ES-I3 (cell line): ENCODE results near the gene TMC5.

ENCODE experiments used
- H3K36me3 ChIP-seq: 2 replicates; pipeline ENCODE4 v1.6.1; 2013; ENCODE audit warnings: mild to moderate bottlenecking, low read length, control low read depth, moderate library complexity; ENCODE audit not compliant: insufficient read depth
- H3K4me1 ChIP-seq: 2 replicates; pipeline ENCODE4 v1.6.1; 2013; ENCODE audit warnings: mild to moderate bottlenecking, control low read depth, low read length; ENCODE audit not compliant: insufficient read depth
- H3K9ac ChIP-seq: 2 replicates; pipeline ENCODE4 v1.6.1; 2013; ENCODE audit warnings: low read depth, mild to moderate bottlenecking, low read length, moderate library complexity
- H3K9me3 ChIP-seq: 2 replicates; pipeline ENCODE4 v1.6.1; 2013; ENCODE audit warnings: mild to moderate bottlenecking, low read length, moderate library complexity; ENCODE audit not compliant: control insufficient read depth, insufficient read depth

TMC5 gene

DNA sequence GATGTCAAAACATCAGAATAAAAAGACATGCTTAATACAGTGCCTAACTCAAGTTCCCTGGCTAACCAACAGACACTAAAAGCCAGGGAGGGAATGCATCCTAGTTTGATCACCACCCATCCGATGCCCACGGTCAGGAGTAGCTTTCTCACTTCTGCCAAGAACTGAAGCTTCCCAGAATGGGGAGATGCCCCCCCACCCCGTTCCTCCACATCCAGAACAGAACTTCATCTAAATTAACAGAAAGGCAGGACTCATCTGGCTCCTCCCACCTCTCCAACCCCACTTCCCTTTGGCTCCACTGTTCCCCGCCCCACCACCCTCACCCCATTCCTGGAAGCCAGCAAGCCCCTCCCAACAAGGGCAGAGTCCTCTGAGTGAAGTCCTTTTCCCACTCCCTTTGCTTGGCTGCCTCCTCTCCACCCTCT lies 70.5 kb downstream of the TMC5 start:
- H3K4me1 ChIP-seq: peaks cover 12% of the 10 kb centered on the region
- H3K9ac ChIP-seq: peak overlapping the region; percentile 29; the same call in 1 of the 2 replicates
- H3K36me3 ChIP-seq: no peaks in the 10 kb centered on the region
- H3K9me3 ChIP-seq: no peaks in the 10 kb centered on the region

DNA sequence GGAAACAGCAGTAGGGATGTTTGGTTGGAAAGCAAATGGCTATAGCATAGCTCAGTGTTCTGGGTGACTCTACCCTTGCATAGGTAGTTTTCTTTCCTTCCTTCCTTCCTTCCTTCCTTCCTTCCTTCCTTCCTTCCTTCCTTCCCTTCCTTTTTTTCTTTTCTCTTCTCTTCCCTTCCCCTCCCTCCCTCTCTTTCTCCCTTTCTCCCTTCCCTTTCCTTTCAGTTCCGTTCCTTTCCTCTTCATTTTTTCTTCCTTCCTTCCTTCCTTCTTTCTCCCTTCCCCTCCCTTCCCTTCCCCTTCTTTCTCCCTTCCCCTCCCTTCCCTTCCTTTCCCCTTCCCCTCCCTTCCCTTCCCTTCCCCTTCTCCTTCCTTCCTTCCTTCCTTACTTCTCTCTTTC lies 72.9 kb downstream of the TMC5 start:
- no peaks in the 10 kb centered on the region for H3K36me3 ChIP-seq
- no peak overlapping the region for H3K9ac ChIP-seq
- no peaks in the 10 kb centered on the region for H3K9me3 ChIP-seq
- H3K4me1 ChIP-seq: peaks cover 12% of the 10 kb centered on the region

DNA sequence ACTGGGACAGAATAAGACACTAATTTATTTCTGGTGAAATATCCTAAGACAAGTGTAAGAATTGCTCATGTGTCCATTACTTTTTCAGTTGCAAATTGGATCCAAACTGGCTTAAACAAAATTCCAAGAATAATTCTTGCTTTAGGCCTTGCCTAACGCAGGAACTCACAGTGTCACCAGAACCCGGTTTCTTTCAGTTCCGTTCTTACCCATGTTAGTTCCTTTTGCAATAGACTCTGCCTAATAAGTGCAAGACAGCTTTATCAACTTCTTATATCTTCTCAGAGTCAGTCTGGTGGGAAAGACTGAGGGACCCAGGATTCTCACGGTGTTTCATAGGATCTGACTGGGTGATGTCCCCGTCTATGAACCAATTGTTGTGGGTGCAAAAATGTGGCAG lies 79.5 kb downstream of the TMC5 start:
- Histone ChIP-seq H3K9me3 (no peaks in the 10 kb centered on the region), H3K9ac (no peak overlapping the region), H3K36me3 (peaks cover 7% of the 10 kb centered on the region), H3K4me1 (no peaks in the 10 kb centered on the region)

DNA sequence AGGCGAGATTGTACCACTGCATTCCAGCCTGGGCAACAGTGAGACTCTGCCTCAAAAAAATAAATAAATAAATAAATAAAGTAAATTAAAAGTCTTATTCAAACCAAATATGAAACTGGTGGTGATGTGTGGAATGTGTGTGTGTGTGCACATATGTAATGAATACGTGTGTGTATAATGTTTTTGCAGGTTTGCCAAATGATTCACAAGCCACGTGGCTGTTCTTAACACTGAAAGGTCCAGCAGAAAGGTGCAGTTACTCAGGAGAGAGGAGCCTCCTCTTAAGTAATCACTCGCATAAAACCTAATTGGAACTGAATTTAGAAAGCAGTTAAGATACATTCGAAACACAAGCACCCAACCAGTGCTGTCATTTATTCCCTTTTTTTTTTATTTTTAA lies 81.3 kb downstream of the TMC5 start:
- Histone ChIP-seq H3K9ac (no peak overlapping the region), H3K9me3 (no peaks in the 10 kb centered on the region), H3K4me1 (no peaks in the 10 kb centered on the region), H3K36me3 (peaks cover 12% of the 10 kb centered on the region)

DNA sequence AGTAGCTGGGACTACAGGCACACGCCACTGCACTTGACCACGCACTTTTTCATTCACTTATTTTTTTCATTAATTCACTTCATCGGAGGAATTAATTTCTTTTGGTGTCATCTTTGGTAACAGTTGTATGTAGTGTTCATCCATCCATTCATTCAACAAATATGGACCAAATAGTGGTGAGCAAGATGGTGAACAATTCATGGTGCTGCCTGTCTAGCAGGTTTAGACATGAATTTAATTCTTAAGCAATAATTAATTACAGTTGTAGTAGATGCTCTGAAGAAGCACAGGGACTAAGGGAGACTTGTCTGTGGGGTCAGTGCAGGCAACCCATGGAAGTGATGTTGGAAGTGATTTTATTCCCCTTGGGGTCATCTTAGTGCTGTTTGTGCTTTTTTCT lies 81.8 kb downstream of the TMC5 start:
- Histone ChIP-seq H3K9ac (no peak overlapping the region), H3K9me3 (no peaks in the 10 kb centered on the region), H3K36me3 (peaks cover 16% of the 10 kb centered on the region), H3K4me1 (no peaks in the 10 kb centered on the region)

DNA sequence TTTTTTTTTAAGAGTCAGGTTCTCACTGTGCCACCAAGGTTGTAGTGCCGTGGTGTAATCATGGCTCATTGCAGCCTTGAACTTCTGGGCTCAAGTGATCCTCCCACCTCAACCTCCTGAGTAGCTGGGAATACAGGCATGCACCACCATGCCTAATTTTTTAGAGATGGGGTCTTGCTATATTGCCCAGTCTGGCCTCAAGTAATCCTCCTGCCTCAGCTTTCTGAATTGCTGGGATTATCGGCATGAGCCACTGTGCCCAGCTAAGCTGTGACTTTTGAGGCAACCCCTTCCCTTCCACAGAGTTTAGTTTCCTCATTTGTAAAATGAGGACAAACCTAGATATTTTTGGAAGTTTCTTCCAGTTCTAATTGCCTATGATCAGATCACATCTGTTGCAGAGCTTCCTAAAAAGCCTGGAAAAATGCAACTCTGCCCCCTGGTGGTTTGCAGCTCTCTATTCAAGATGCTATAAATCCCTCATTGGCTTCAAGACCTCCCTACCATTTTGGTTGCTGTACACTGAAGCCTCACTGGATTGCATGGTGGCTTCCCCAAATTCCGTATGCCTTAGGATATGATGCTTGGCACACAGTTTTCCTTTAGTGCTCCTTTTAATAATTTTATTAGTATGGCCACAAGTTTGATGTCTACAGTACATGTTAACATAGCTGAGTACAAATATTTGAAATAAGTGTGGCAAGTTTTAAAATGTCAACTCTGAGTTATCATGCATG lies 84.9 kb downstream of the TMC5 start:
- H3K9ac ChIP-seq: no peak overlapping the region
- H3K9me3 ChIP-seq: no peaks in the 10 kb centered on the region
- no peaks in the 10 kb centered on the region for H3K4me1 ChIP-seq
- H3K36me3 ChIP-seq: peaks cover 18% of the 10 kb centered on the region

DNA sequence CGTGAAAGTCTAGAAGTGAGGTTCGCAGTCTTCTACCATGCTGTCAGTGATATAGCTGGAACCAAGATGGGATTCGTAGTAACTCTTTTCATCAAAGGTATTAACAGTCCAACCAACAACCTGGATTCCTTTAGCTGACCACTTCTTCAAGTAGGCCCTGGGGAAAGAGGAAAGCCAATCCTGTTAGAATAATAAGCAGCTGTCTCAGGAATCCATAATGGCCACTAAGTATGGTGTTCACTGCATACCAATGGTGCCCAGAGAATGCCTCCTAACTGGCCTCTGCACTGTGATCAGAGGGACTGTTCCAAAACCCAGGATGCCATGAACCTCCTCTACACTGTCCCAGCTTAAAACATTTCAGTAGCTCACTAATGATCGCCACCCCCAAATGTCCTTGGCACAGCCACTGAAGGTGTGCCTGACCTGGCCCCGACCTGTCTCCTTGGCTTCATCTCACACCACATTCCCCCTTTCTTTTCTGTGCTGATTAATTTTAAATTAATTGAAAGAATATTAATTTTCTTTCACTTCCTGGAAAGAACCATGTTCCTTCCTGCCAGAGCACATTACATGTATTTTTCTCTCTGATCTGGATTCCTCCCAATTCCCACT lies 85.9 kb downstream of the TMC5 start:
- Histone ChIP-seq H3K9me3 (no peaks in the 10 kb centered on the region), H3K4me1 (no peaks in the 10 kb centered on the region), H3K36me3 (peaks cover 18% of the 10 kb centered on the region)

DNA sequence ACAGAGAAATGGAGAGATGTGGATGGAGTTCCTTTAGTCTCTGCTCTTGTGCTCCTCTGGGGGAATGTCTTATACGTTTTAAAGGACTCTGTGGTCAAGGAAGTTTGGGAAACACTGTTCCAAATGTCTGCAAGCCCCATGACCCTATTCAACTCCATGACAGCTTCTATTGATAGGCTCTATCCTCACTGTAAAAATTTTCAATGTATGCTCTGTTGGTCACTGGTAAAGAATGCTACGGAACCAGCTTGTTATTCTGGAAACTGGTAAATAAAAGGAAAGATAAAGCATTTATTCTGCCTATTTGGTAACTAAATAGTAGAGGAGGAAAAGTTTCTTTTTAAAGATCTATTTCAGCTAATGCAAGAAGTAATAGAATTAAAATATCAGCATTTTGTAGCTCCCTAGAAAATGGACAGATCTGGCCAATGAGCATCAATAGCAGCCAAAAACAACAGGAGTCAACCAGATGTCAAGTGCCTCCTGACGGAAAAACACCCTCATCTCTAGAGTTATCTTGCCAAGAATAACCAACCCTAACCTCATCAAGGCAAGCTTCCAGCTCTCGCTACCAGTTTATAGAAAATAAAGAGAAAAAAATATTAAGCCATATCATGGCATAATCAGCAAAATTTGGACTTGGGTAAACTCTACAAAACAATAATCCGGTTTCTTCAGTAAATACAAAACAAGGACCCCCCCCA lies 88.1 kb downstream of the TMC5 start:
- Histone ChIP-seq H3K9me3 (no peaks in the 10 kb centered on the region), H3K9ac (no peak overlapping the region), H3K4me1 (no peaks in the 10 kb centered on the region), H3K36me3 (peaks cover 18% of the 10 kb centered on the region)

More for the DNA sequence above, 85.9 kb downstream of the TMC5 start:
- no peak overlapping the region for H3K9ac ChIP-seq

DNA sequence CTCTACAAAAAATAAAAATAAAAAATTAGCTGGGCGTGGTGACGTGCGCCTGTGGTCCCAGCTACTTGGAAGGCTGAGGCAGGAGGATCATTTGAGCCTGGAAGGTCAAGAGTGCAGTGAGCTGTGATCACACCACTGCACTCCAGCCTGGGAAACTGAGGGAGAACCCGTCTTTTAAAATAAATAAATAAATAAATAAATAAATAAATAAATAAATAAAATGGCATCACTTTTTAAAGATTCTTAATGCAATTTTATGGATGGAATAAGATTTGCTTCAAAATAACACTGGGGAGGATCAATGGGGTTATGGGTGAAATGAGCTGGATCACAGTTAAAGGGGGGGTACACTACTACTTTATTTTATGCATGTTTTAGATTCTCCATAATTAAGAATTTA lies 89.3 kb downstream of the TMC5 start:
- no peaks in the 10 kb centered on the region for H3K9me3 ChIP-seq
- no peaks in the 10 kb centered on the region for H3K4me1 ChIP-seq
- H3K9ac ChIP-seq: no peak overlapping the region
- H3K36me3 ChIP-seq: peaks cover 13% of the 10 kb centered on the region

DNA sequence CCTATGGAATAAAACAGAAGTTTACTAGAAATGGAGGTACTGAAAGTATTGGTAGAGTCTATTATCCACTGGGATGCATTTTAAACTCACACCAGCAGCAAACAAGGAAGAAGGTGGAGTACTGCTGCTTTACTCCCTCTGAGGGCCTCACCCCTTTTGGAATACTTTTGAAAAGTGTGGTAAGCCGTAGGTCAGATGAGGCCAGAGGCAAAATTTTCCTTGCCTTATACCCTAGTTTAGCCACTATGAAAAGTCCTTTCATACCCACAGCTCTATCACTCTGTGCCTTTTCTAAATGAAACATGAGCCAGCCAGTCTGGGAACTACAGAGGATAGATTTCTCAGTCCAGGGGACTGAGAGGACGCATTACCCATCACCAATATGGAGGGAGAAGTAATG lies 90.2 kb downstream of the TMC5 start:
- Histone ChIP-seq H3K4me1 (no peaks in the 10 kb centered on the region), H3K36me3 (peaks cover 10% of the 10 kb centered on the region), H3K9me3 (no peaks in the 10 kb centered on the region), H3K9ac (no peak overlapping the region)

DNA sequence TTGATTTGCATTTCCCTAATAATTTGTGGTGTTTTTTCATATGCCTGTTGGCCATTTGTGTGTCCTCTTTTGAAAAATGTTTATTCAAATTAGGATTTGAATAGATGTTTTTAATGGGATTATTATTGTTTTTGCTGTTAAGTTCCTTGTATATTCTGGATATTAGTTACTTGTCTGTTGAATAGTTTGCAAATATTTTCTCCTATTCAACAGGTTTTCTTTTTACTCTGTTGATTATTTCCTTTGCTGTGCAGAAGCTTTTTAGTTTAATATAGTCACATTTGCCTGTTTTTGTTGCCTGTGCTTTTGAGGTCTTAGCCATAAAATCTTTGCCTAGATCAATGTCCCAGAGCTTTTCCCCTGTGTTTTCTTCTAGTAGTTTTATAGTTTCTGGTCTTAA lies 94.6 kb downstream of the TMC5 start:
- H3K36me3 ChIP-seq: peaks cover 6% of the 10 kb centered on the region

DNA sequence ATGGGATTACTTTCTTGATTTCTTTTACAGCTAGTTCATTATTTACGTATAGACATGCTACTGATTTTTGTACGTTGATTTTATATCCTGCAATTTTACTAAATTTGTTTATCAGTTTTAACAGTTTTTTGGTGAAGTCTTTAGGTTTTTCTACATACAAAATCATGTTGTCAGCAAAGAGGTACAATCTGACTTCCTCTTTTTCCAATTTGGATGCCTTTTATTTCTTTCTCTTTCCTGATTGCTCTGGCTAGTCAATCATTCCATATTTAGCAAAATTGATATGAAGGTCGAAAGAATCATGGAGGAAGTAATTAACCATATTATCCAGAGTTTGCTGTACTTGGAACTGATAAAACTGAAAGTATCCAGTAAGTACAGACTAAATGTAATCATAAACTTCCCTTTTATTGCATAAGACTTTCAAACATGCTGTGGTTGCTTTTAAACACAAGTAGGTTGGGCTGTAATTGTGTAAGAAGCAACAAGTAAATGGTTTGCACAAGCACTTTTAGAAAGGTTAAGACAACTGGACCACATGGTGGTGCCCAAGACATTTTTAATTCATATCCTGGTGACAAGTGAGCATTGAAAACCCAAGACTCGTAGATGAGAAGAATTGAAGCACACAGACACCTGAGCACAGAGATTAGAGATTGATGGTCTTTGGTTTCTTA lies 95.8 kb downstream of the TMC5 start:
- no peak overlapping the region for H3K9ac ChIP-seq
- H3K9me3 ChIP-seq: no peaks in the 10 kb centered on the region
- no peaks in the 10 kb centered on the region for H3K4me1 ChIP-seq
- peaks cover 6% of the 10 kb centered on the region for H3K36me3 ChIP-seq

More for the DNA sequence above, 94.6 kb downstream of the TMC5 start:
- H3K4me1 ChIP-seq: no peaks in the 10 kb centered on the region
- H3K9me3 ChIP-seq: no peaks in the 10 kb centered on the region
- H3K9ac ChIP-seq: no peak overlapping the region

DNA sequence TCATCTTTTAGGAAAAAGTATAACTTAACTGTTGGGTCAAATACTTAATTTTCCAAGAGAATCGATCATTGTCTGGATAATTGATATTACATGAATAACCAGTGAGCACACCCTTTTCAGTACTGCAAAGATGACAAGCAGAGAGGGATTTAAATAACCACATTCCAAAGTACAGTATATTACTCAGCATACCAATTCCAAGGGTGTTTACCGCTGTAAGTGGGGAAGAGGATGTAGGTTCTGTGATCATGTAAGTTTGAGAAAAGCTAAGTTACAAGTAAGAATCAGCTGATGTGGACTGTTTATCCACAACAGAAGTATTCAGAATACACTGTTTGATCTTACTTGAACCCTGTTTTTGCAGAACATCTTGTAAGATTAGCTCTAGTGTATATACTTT lies 98.1 kb downstream of the TMC5 start:
- peaks cover 6% of the 10 kb centered on the region for H3K36me3 ChIP-seq
- H3K9ac ChIP-seq: no peak overlapping the region
- no peaks in the 10 kb centered on the region; the same call in 1 of the 2 replicates for H3K9me3 ChIP-seq
- H3K4me1 ChIP-seq: no peaks in the 10 kb centered on the region; the same call in 1 of the 2 replicates

DNA sequence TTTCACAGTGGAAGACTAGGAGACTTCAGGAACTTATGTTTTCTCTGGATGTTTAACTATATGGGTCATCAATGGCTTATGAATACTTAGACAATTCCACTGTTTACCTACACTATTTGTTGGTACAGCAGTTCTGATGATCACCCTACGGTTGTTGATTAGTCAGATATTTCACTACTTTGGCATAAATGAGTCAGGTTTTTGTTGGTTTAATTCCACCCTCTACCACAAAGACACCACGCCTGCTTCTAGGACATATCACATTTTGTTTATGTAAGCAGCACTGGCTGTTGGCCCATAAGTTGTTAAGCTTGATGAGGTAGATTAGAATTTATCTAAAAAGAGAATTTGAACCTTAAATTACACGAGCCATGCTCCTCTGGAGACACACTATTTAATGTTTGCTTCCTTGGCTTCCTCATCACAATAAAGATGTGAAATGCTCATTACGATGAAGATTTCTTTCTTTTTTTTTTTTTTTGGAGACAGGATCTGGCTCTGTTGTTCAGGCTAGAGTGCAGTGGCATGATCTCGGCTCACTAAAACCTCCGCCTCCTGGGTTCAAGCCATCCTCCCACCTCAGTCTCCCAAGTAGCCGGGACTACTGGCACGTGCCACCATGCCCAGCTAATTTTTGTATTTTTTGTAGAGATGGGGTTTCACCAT lies 99.9 kb downstream of the TMC5 start:
- Histone ChIP-seq H3K4me1 (peaks cover 4% of the 10 kb centered on the region; the same call in 1 of the 2 replicates), H3K36me3 (peaks cover 6% of the 10 kb centered on the region), H3K9me3 (no peaks in the 10 kb centered on the region; the same call in 1 of the 2 replicates), H3K9ac (no peak overlapping the region)
